D721Med (cell line): ENCODE measurements around the gene FAM13A.
A peak's percentile ranks its signal among the peaks of the same experiment; 100 is the strongest.

Experiments used
- DNase-seq: peaks from one replicate; pipeline ENCODE4 v3.0.0; 2011; ENCODE audit warnings: low spot score; ENCODE audit not compliant: insufficient read length
- FAIRE-seq: peaks from 2 replicates; lab custom pipeline; 2011; peaks lifted over from hg19 to GRCh38; lab: Jason Lieb, UNC
- TF ChIP-seq, protein P1 (sequence below): IDR thresholded peaks from 2 replicates; pipeline ENCODE4 v1.5.1; 2012; ENCODE audit warnings: mild to moderate bottlenecking, control low read depth; ENCODE audit not compliant: insufficient read depth; ENCODE audit errors: missing control alignments

The FAM13A gene

DNA sequence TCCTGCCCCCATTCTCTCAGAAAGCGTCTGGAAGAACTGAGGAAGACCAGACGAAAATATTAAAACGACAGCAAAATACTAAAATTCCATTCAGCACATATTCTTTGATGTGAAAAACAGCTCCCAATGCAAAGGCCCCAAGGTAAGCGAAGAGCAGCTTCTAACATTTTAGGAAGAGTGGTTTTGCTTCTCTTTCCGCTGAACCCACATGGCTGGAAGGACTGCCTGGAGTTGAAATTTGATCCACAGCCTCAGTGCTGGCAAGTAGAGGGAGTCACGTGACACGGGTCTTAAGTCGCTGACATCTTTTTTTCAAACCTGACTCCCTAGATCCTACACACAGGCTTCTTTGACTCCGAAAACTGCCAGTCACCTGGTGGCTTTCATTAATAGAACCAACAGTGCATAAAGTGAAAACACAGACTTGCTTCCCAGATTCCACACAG lies at the start of gene FAM13A:
TSS of gene FAM13A (minus strand) at position 233 of the 446 bp plus-strand sequence. CDS start at position 12, 221 bp downstream.
- peak; percentile 94 for FAIRE-seq
- DNase-seq: no peak

DNA sequence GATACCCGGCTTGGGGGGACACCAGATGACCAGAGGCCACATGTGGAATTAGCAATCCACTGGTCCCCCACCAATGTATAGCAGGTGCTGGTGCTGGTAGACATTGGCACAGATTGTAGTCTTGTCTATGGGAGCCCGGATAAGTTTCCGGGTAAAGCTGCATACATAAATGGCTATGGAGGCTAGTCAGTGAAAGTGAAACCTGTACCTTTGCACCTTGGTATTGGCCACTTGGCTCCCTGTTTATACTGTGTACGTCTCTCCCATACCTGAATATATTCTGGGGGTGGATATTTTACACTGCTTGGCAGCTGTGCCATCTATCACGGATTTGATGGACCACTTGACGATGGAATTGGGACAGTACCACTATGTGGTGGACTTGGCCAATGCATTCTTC lies 48.7 kb upstream of the FAM13A start:
- no peak for FAIRE-seq
- TF ChIP-seq, protein P1, sequence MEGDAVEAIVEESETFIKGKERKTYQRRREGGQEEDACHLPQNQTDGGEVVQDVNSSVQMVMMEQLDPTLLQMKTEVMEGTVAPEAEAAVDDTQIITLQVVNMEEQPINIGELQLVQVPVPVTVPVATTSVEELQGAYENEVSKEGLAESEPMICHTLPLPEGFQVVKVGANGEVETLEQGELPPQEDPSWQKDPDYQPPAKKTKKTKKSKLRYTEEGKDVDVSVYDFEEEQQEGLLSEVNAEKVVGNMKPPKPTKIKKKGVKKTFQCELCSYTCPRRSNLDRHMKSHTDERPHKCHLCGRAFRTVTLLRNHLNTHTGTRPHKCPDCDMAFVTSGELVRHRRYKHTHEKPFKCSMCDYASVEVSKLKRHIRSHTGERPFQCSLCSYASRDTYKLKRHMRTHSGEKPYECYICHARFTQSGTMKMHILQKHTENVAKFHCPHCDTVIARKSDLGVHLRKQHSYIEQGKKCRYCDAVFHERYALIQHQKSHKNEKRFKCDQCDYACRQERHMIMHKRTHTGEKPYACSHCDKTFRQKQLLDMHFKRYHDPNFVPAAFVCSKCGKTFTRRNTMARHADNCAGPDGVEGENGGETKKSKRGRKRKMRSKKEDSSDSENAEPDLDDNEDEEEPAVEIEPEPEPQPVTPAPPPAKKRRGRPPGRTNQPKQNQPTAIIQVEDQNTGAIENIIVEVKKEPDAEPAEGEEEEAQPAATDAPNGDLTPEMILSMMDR: no peak

More for the DNA sequence above, at the start of gene FAM13A:
- TF ChIP-seq, protein P1: no peak

GRCh38 chr4:89101256-89102161 lies 44.5 kb upstream of the FAM13A start:
- FAIRE-seq (no peak), DNase-seq (no peak)
- TF ChIP-seq, protein P1: no peak

More for the DNA sequence above, 48.7 kb upstream of the FAM13A start:
- no peak for DNase-seq

DNA sequence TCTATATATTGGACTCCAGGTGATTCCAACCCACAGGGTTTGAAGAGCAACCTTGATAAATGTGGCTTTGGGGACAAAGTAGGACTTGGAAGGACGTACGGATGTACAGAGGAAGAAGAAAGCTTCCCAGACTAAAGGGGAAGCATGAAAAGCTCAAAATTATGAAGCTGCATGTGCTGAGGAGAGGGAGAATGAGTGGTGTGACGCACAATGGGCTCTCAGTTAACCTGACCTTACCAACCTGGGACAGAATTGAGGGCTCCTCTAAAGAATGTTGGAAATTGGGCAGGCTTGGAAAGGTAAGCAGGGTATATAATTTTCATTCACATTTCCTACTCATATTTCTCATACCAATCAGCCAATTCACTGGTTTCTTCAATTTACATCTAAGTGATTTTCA lies 43.9 kb upstream of the FAM13A start:
- no peak for DNase-seq
- TF ChIP-seq, protein P1: no peak
- FAIRE-seq: no peak

DNA sequence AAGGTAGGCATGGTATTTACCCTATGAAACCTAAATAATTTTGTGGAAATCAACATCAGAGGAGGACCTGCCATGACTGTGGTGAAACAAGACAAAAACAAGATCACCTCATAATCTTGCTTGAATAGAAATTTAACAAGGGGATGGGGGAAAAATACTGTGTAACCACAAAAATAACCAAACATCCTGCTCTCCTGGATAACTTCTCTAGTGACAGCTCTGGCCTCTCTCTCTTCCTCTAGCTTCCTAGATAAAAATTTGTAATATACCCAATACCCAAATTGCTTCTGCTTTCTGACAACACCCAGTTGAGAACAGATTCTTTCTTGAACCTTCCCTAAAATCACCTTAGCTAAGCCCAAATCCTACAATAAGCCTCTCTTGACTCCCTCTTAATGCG lies 42.5 kb upstream of the FAM13A start:
- TF ChIP-seq, protein P1: no peak
- DNase-seq (no peak), FAIRE-seq (no peak)

- FAIRE-seq (no peak), DNase-seq (no peak)
- TF ChIP-seq, protein P1: no peak
Observed at GRCh38 chr4:89099034-89099433, 42.0 kb upstream of the FAM13A start.

DNA sequence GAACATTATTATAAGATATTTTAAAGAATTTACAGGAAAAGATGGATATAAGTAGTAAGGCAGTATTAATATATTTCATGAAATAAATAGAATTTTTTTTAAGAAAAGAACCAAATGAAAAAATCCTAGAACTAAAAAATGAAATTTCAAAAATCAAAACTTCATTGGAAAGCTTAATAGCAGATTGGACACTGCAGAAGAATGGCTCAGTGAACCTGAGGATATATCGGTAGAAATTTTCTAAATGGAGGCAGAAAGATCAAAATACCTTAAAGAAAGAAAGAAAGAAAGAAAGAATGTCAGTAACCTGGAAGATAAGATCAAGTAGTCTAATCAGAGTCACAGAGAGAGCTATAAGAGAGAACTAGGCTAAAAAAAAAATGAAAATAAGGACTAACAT lies 21.3 kb upstream of the FAM13A start:
- TF ChIP-seq, protein P1: no peak
- no peak for DNase-seq
- no peak for FAIRE-seq
